HuH-7.5 (cell line): Measurements from ENCODE around the gene NT5E.

Source experiments
- DNase-seq: peaks from one replicate; pipeline ENCODE4 v3.0.0; 2011; ENCODE audit warnings: low spot score

Gene NT5E

DNA sequence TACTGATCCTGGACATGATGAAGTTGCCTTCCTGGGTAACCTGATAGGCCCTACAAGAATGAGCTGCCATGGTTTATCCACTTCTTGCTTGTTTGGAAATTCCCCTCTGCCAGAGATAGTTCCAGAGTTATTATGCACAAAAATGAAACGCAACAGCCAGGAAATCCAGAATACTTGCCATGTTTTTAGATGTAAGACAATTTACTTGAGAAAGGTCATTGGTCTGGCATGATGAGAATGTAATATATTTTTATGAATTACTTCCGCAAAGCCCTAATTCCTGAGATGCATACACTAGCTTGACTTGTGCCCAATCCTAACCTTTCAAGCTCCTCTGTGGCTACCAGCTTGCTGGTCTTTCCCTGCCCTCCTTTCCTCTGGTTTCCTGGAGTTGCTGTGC, 27.9 kb upstream of the NT5E start:
- DNase-seq, result no peak

DNA sequence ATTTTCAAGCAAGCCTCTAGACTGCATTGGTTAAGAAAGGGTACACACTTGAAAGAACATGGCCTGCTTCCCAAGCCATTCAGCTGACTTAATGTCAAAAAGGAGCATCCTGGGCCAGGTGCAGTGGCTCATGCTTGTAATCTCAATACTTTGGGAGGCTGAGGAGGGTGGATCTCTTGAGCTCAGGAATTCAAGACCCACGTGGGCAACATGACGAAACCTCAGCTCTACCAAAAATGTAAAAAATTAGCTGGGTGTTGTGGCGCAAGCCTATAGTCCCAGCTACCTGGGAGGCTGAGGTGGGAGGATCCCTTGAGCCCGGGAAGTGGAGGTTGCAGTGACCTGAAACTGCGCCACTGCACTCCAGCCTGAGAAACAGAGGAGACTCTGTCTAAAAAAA, 26.9 kb upstream of the NT5E start:
- DNase-seq, result no peak

DNA sequence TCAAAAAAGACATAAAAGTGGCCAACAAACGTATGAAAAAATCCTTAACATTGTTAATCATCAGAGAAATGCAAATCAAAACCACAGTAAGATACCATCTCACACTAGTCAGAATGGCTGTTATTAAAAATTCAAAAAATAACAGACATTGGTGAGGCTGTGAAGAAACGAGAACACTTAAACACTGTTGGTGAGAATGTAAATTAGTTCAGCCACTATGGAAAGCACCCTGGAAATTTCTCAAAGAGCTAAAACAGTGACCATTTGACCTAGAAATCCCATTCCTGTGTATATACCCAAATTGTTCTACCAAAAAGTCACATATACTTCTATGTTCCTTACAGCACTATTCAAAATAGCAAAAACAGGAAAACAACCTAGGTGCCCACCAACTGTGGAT, 24.9 kb upstream of the NT5E start:
- no peak for DNase-seq

DNA sequence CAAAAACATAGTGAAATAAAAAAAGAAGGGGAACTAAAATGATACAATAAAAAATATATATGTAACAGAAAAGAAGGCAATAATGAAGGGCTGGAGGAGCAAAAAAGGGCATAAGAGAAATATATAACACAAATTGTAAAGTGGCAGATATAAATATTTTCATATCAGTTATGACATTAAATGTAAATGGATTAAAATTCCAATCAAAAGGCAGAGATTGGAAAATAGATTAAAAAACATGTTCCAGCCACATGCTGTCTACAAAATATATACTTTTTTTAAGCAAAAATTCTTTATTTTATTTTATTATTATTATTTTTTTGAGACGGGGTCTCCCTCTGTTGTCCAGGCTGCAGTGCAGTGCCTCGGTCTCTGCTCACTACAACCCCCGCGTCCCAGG, 23.9 kb upstream of the NT5E start:
- DNase-seq, result no peak

DNA sequence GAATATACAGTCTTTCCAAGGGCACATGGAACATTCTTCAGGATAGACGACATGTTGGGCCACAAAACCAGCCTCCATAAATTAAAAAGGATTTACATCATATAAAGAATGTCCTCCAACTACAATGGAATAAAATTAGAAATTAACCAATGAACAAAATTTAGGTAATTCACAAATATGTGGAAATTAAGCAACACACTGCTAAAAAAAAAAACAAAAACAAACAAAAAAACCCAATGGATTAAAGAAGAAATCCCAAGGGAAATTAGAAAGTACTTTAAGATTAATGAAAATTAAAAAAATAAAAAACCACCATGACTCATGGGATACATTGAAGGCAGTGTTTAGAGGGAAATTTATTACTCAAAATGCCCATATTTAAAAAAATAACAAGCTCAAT, 21.4 kb upstream of the NT5E start:
- DNase-seq, result no peak

DNA sequence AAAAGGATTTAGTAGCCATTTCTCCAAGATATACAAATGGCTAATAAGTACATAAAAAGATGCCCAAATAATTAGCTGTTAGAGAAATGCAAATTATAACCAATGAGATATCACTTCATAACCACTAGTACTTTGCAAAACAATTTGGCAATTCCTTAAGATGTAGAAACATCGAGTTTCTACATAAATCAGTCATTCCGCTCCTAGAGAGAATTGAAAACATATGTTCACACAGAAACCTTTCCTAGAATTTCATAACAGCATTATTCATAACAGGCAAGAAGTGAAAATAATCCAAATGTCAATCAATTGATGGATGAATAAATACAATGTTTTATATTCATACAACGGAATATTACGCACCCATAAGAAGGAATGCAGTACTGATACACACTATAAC, 20.5 kb upstream of the NT5E start:
- DNase-seq, result no peak

DNA sequence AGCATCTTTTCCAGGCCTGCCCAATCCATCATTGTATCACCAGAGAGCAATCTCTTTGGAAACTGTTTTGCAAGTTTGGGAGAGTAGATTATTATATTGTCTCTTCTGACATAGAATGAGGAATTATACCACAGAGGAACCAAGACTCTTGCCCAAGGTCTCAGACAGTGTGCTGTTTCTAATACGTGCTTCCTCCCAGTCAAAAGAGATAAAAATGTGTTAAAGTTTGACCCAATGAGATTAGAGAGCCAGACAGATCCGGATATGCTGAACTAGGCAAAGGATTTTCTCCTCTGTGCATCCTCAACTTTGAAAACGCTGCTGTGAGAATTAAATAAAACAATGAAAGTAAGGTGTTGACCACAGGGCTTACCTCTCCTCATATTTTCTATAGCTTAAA, 18.6 kb upstream of the NT5E start:
- no peak for DNase-seq

DNA sequence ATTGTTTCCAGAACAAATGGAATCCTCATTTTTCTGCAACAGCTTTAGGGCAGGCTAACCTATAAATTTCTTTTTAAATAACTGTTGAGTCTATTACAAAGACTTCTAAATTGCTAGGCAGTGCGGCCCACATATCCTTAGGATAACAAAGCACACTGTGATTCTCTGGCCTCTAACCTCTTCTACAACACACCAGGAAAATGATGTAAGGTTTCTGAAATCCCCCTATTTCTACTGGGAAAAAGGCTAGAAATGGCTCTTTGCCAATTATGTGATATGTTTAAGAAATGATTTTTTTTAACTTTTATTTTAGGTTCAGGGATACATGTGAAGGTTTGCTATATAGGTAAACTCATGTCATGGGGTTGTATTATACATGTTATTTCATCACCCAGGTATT, 17.3 kb upstream of the NT5E start:
- DNase-seq, result no peak

DNA sequence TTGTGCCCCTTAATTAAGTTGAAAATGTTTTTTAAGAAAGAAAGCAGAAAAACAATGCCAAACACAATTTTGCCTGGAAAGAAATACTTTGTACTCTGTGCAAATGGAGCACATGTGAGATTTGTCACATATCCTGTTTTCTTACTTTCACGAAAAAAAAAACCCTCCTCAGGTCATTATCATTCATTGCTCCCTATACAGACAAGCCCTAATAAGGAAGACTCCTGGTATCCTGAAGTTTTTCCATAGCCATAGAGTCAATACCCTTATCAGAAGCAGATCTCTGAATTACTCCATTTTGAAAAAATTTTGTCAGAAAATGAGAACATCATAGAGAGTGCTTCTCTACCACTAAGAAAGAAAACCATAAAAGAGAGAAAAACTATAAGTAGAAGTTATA, 14.0 kb upstream of the NT5E start:
- DNase-seq, result no peak

DNA sequence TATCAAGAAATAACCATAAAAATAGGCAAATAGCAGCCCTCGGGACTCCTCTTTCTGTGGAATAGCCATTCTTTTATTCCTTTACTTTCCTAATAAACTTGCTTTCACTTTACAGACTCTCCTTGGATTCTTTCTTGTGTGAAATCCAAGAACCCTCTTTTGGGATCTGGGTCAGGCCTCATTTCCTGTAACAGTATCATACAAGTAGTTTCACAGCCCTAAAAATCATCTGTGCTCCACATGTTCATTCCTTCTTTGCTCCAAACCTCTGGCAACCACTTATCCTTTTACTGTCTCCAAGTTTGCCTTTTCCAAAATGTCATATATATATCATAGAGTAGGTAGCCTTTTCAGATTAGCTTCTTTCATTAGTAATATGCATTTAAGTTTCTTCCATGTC, 13.5 kb upstream of the NT5E start:
- DNase-seq, result no peak

DNA sequence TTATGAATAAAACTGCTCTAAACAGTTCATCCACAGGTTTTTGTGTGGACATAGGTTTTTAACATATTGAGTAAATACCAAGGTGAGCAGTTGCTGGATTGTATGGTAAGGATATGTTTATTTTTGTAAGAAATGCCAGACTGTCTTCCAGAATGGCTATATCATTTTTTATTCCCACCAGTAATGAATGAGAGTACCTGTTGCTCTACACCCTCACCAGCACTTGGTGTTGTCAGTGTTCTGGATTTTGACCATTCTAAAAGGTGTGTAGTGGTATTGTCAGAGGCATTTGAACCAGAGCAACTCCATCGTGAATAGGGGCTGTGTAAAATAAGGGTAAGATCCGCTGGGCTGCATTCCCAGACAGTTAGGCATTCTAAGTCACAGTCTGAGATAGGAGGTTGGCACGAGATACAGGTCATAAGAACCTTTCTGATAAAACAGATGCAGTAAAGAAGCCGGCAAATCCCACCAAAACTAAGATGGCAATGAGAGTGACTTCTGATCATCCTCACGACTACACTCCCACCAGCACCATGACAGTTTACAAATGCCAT, 12.9 kb upstream of the NT5E start:
- no peak for DNase-seq

DNA sequence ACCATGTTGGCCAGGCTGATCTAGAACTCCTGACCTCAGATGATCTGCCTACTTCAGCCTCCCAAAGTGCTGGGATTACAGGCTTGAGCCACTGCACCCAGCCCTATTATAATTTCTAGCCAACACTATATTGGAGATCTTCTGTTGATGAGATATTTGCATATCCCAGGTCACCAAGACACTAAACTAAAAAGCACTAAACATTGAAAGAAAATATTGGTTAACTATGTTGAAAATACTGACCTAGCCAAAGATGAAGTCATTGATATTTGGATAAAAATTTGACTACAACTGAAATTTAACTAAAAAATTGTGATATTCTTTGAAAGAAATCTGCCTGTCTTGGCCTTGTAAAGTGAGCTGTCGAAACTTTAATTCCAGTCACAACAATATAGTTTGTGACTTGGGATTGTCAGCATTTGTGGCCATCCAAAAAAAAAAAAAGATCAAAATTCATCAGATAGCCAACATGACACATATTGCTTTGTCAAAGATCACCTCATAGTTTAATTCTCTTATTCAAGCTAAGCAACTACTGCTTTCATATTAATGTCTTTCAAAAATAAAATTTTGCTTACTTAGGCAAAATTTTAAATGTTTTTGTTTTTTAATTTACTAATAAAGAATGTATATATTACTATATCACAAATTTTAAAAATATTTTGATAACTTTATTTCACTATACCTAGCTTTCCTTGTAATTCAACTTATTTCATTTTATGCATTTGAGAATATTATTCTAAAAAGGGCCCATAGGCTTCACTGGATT, 6.3 kb upstream of the NT5E start:
- DNase-seq, result no peak

DNA sequence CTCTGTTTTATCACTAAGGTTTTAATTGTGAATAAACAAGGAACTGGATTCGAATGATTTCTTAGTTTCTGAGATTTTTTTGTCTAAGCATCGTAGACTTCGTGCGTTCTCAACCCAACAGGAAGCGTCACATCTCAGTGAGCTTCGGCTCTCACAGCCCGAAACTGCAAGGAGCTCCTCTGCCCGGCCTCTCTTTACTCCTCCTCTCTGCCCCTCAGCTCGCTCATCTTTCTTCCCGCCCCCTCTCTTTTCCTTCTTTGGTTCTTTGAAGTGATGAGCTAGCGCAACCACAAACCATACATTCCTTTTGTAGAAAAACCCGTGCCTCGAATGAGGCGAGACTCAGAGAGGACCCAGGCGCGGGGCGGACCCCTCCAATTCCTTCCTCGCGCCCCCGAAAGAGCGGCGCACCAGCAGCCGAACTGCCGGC, 480 bp upstream of the NT5E start:
- no peak for DNase-seq

DNA sequence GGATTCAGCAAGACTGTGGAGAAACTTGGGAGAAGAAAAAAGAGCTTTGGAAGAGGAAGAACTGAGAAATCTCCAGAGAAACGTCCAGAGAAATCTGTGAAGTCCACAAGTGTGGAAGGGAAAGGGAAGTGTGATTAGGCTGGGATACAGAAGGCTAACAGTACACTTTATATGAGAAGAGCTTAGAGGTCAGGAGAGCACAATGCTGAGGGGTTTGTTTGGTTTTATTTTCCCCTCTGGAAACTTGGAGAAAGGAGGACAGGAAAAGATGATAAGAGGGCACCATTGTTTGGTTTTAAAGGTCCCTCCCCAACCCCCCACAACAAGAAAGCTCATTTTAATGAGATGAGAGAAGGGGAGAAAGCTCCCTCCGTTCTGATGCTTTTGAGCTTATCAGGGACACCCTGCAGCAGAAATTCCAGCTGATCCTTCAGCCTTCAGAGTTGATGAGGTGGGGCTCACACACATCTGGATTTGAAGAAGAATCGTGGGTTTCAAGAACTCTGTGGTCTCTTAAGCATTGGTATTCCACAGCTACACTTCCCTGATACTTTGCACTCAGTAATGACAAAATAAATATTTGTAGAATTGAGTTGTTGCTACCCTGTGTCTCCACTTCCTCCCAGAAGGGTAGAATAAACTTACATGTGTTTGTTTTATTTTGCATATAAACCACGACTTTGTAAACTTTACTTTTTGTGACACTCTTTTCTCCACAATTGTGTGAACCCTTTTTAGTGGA, 1.9 kb downstream of the NT5E start:
- DNase-seq, result no peak

DNA sequence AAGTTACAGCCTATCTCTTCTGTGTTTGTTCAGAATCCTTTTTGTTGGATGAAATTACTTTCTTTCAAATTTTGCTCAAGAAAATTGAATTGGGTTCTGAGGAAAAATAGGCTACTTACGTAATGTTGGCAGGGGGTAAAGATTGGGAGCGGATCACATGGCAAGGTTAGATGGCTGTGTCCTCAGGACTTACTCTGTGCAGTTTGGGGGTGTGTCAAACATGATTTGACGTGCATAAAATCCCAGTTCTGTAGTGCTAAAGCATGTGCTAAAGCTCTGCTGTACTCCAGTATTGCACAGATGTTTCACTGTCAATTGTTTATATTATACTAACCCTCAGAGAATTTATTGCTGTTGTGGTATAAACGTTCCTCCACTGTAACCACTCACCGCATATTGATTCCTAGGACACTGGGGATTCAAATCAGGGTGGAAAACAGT, 2.6 kb downstream of the NT5E start:
- DNase-seq, result no peak

DNA sequence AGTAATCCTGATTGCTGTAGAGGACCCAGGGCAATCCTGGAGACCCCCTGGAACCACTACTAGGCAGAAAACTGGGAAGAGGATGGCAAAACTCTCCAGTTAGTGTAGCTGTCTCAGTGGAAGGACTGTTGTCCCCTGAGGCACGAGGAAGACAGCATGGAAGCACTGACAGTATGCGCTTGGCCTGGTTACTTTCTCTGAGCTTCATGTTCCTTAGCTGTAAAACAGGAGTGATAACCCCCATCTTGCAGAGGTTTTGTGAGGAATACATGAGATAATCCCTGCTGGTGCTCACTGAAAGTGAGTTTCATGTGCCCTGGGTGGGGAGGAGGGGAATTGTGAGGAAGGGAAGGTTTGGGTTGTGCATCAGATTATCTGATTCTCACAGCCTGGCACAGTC, 3.2 kb downstream of the NT5E start:
- no peak for DNase-seq

DNA sequence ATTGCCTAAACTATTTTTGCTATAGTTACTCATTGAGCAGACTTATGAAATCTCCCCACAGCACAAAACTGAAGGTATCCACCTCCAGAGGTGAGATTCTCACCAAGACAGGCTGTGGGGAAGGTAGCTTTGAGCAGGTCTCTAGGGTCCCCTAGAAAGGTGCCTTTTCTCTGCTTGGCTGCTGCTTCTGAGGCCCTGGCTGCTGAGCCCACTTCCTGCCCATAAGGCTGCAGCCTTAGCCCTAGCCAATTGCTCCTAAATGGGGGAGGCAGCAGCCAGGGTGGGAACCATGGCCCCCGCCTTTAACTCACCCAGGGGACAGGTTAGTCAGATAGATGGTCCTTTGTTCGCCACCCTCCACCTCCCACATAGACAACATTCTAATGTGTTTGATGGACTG, 3.6 kb downstream of the NT5E start:
- DNase-seq, result no peak

DNA sequence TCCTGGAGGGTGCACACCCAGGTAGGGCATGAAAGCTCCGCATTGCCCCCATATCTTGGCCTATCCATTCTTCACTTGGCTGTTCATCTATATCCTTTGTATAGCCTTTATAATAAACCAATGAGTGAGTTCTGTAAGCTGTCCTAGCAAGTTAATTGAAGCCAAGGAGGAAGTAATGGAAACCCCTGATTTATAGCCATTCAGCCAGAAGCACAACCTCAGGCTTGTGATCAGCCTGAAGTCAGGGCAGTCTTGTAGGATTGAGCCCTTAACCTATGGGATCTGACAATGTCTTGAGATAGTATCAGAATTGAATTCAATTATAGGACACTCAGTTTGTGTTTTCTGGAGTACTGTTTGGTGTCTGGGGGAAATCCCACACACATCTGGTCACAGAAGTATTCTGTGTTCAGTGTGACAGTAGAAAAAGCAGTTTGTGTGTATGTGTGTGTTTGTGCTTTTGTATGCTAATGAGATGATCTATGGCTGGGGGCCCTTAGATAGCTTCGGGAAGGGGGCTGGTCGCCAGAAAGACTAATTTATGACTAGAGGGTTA, 5.7 kb downstream of the NT5E start:
- no peak for DNase-seq

DNA sequence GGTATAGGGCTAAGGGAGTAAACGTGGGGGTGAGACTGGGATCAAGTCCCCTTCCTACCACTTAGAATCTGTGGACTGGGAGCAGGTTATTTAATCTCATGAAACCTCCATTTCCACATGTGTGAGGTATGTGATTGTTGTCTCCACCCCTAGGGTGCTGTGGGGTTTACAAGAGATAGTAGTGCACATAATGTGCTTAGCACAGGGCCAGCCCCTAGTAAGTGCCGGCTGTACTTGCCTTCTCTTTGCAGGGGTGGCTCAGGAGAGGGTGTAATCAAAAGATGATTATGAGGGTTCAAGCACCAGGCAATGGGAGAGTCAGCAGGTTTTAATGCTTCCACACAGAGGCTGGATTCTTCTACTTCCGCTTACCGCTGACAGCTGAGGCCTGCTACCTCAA, 6.9 kb downstream of the NT5E start:
- DNase-seq, result no peak

DNA sequence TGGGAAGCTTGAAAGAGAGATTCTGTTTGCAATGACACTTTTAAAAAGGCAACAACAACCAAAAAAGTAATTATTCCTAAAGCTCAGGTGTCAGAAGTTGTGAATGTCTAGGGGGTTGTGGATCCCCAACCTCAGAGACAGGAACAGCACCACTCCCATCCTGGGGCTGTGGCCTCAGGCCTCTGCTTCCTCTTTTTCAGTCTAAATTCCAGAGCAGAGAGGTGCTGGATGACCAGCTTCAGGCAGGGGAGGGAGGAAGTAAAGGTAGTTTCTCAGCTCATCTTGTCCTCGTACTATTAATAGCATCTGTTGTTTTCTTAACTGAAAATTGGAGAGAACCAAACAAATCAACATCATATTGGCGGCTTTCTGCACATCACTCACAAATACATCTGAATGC, 8.3 kb downstream of the NT5E start:
- DNase-seq, result no peak

DNA sequence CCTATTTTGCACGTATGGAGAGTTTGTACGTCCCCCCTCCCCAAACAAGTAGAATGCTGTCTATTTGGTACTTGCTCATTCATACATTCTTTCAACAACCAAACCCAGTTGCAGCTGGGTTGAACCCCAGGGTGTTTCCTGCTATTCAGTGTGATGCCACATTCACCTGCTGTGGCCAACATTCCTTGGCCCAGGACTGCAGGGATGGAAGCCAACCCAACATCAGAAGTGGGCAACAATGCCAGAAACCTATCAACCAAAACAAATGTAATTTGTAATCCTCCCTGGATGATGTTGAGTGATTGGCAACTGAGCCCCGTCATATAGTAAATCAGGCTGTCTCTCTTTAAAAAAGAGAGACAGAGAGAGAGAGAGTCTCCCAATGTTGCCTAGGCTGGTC, 8.9 kb downstream of the NT5E start:
- no peak for DNase-seq

DNA sequence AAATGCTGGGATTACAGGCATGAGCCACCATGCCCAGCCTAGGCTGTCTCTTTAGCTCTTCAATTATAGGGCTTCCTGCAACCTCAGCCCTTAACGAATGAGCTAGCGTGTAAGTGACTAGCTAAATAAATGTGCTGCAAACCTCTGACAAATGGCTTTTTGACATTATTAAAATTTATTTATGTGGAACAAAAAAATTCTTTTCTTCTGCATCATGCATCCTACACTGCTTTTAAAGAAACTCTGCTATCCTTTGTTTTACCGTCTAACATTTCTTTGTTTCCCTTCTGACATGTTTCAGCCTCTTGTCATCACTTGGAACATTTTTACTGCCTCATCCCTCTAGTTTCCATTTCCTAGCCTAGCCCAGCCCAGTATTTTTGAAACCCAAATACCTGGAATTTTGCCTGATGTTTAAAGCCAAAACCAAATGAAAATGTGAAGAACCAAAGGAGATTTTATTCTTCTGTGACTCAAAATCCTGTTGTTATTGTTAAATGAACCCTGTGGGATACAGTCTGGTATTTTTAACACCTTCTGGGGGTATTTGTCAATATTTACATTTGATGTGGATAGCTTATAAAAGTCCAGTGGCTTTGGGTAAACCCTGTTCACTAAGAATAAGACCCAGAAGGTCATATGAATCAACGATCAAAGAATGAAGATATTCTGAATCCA, 9.5 kb downstream of the NT5E start:
- DNase-seq, result no peak
